Measurements from ENCODE around the gene OPRD1. TPM values are rescaled to one million over a fixed set of nuclear protein-coding genes. Genes with fewer than 3 reads are reported as not detected.
"Not testable (repeated sequence)": the region's sequence is repeated elsewhere in the genome, so short reads cannot be mapped to it uniquely, and the experiment has no call there.

Gene OPRD1
- total RNA-seq, 4 donors from 2014 or later, result not detected

GRCh38 chr1:28782011-28782410, 30.0 kb upstream of the OPRD1 start:
- Histone ChIP-seq H3K36me3 (no peaks in the 10 kb centered on the region), H3K27me3 (no peaks in the 10 kb centered on the region), H3K27ac (no peak overlapping the region), H3K9me3 (no peaks in the 10 kb centered on the region), H3K4me1 (peaks cover 0 to 15% (median 0%) of the 10 kb centered on the region in 3 donors), H3K4me3 (no peak overlapping the region)
- 60 to 74% methylated on average over 3 of the region's 3 CpGs for WGBS, 2 donors
- intact Hi-C loops (cut with DNase I), result no loop called here
- TF ChIP-seq CTCF (IDR thresholded peaks at IDR 0.05) (no peak), POLR2A (IDR thresholded peaks at IDR 0.05) (no peak)
- DNase-seq, result no peak

- Histone ChIP-seq H3K27me3 (no peaks in the 10 kb centered on the region), H3K9me3 (no peaks in the 10 kb centered on the region), H3K4me1 (peaks cover 0 to 15% (median 0%) of the 10 kb centered on the region in 3 donors), H3K36me3 (no peaks in the 10 kb centered on the region), H3K4me3 (no peak overlapping the region), H3K27ac (no peak overlapping the region)
- intact Hi-C loops (cut with DNase I), result no loop called here
- DNase-seq, result no peak
- TF ChIP-seq CTCF (IDR thresholded peaks at IDR 0.05) (no peak), POLR2A (IDR thresholded peaks at IDR 0.05) (no peak)
- 66 to 70% methylated on average over 2 of the region's 2 CpGs for WGBS, 2 donors
Measured at GRCh38 chr1:28783363-28783762, 28.6 kb upstream of the OPRD1 start.

GRCh38 chr1:28789412-28789811, 22.6 kb upstream of the OPRD1 start:
- intact Hi-C loops (cut with DNase I), result loop anchor here (5.0 kb wide), 2 partner anchors 73 to 88 kb away; no protein-coding TSS in a partner anchor
- Histone ChIP-seq H3K4me3 (no peak overlapping the region), H3K27ac (no peak overlapping the region), H3K9me3 (no peaks in the 10 kb centered on the region), H3K36me3 (no peaks in the 10 kb centered on the region), H3K27me3 (no peaks in the 10 kb centered on the region), H3K4me1 (peaks cover 0 to 7% (median 0%) of the 10 kb centered on the region in 3 donors)
- 89 to 94% methylated on average over 9 of the region's 9 CpGs for WGBS, 2 donors
- no peak for DNase-seq
- TF ChIP-seq POLR2A (IDR thresholded peaks at IDR 0.05), result no peak
- TF ChIP-seq CTCF (IDR thresholded peaks at IDR 0.05), result no peak

GRCh38 chr1:28789816-28790215, 22.2 kb upstream of the OPRD1 start:
- intact Hi-C loops (cut with DNase I), result loop anchor here (5.0 kb wide), 2 partner anchors 72 to 87 kb away; no protein-coding TSS in a partner anchor
- Histone ChIP-seq H3K36me3 (no peaks in the 10 kb centered on the region), H3K27me3 (no peaks in the 10 kb centered on the region), H3K9me3 (no peaks in the 10 kb centered on the region), H3K4me3 (no peak overlapping the region), H3K4me1 (peaks cover 0 to 7% (median 0%) of the 10 kb centered on the region in 3 donors), H3K27ac (no peak overlapping the region)
- WGBS, 2 donors, result 65 to 70% methylated on average over 6 of the region's 6 CpGs
- no peak for DNase-seq
- TF ChIP-seq POLR2A (IDR thresholded peaks at IDR 0.05) (no peak), CTCF (IDR thresholded peaks at IDR 0.05) (no peak)

GRCh38 chr1:28790377-28791035, 21.5 kb upstream of the OPRD1 start:
- intact Hi-C loops (cut with DNase I), result no loop called here

GRCh38 chr1:28791929-28792328, 20.0 kb upstream of the OPRD1 start:
- H3K9me3 ChIP-seq; H3K4me3 ChIP-seq; H3K27ac ChIP-seq; intact Hi-C loops (cut with DNase I); DNase-seq; H3K4me1 ChIP-seq; H3K36me3 ChIP-seq: not testable (repeated sequence)
- H3K27me3 ChIP-seq, result peaks cover 0 to 17% (median 0%) of the 10 kb centered on the region in 4 donors
- 88 to 97% methylated on average over 2 of the region's 2 CpGs for WGBS, 2 donors

More at GRCh38 chr1:28790377-28791035, 21.5 kb upstream of the OPRD1 start:
- Histone ChIP-seq H3K27ac (no peak overlapping the region), H3K27me3 (peaks cover 0 to 3% (median 0%) of the 10 kb centered on the region in 4 donors), H3K36me3 (no peaks in the 10 kb centered on the region), H3K4me3 (no peak overlapping the region), H3K4me1 (peaks cover 0 to 2% (median 0%) of the 10 kb centered on the region in 3 donors), H3K9me3 (no peaks in the 10 kb centered on the region)
- DNase-seq, result no peak
- 66 to 77% methylated on average over 5 to 11 of the region's 12 CpGs for WGBS, 2 donors
- TF ChIP-seq CTCF (IDR thresholded peaks at IDR 0.05) (no peak), POLR2A (IDR thresholded peaks at IDR 0.05) (no peak)

All from esophagus squamous epithelium (tissue), 5 donors.